Neural cell (in vitro differentiated cells): Measurements from ENCODE around the gene TLCD2. TPM values are rescaled to one million over a fixed set of nuclear protein-coding genes. Genes with fewer than 3 reads are reported as not detected.

Experiments
- H2AFZ ChIP-seq: fragments of 200-600, 300-800 bp; sonication (generic), shearing (Covaris generic); 2 replicates; pipeline ENCODE4 v1.6.0; 2014; ENCODE audit warnings: low read depth, mild to moderate bottlenecking, antibody characterized with exemption, low read length, moderate library complexity
- H3F3A ChIP-seq: fragments of 200-600 bp; shearing (Covaris generic); 2 replicates; pipeline ENCODE4 v1.6.1; 2016; ENCODE audit warnings: mild to moderate bottlenecking, moderate library complexity, mixed read lengths, antibody characterized with exemption, low read length; ENCODE audit not compliant: insufficient read depth, poor library complexity, severe bottlenecking
- H3K27ac ChIP-seq: fragments of 200-600, 300-800 bp; sonication (generic), shearing (Covaris generic); 2 replicates; pipeline ENCODE4 v1.5.1; 2014; ENCODE audit warnings: mild to moderate bottlenecking, low read length, moderate library complexity
- H3K27me3 ChIP-seq: fragments of 300-800, 200-600 bp; sonication (generic), shearing (Covaris generic); 2 replicates; pipeline ENCODE4 v1.6.0; 2014; ENCODE audit warnings: mild to moderate bottlenecking, low read depth, low read length, moderate library complexity; ENCODE audit not compliant: insufficient read depth
- H3K36me3 ChIP-seq: fragments of 300-800, 200-600 bp; sonication (generic), shearing (Covaris generic); 2 replicates; pipeline ENCODE4 v1.5.1; 2014; ENCODE audit warnings: mild to moderate bottlenecking, antibody characterized with exemption, low read length, moderate library complexity; ENCODE audit not compliant: insufficient read depth
- H3K4me2 ChIP-seq: fragments of 300-800, 200-600 bp; sonication (generic), shearing (Covaris generic); 2 replicates; pipeline ENCODE4 v1.6.0; 2014; ENCODE audit warnings: mild to moderate bottlenecking, low read length
- H3K4me3 ChIP-seq: fragments of 300-800, 200-600 bp; sonication (generic), shearing (Covaris generic); 2 replicates; pipeline ENCODE4 v1.5.1; 2014; ENCODE audit warnings: mild to moderate bottlenecking, low read length, moderate library complexity
- H3K79me2 ChIP-seq: fragments of 200-600 bp; shearing (Covaris generic); replicated peaks from 2 replicates; pipeline ENCODE4 v1.6.0; 2014; ENCODE audit warnings: mild to moderate bottlenecking, low read length, moderate library complexity; ENCODE audit not compliant: insufficient read depth
- H3K9ac ChIP-seq: fragments of 300-800, 200-600 bp; sonication (generic), shearing (Covaris generic); 2 replicates; pipeline ENCODE4 v1.6.1; 2016; ENCODE audit warnings: mild to moderate bottlenecking, low read length, mixed read lengths
- H3K9me2 ChIP-seq: fragments of 200-600 bp; shearing (Covaris generic); 2 replicates; pipeline ENCODE4 v1.6.1; 2016; ENCODE audit warnings: mild to moderate bottlenecking, low read length, mixed read lengths; ENCODE audit not compliant: insufficient read depth
- H3K9me3 ChIP-seq: fragments of 200-600, 300-800 bp; sonication (generic), shearing (Covaris generic); 2 replicates; pipeline ENCODE4 v1.6.1; 2016; ENCODE audit warnings: mild to moderate bottlenecking, mixed run types, low read length, moderate library complexity, mixed read lengths
- H4K20me1 ChIP-seq: fragments of 200-600 bp; shearing (Covaris generic); 2 replicates; pipeline ENCODE4 v1.6.1; 2016; ENCODE audit warnings: mild to moderate bottlenecking, mixed run types; ENCODE audit not compliant: insufficient read depth
- EP300 ChIP-seq: fragments of 450-650 bp; conservative IDR thresholded peaks from 2 replicates; pipeline ENCODE4 v1.6.1; 2014; ENCODE audit warnings: antibody characterized with exemption, mild to moderate bottlenecking, moderate library complexity; ENCODE audit not compliant: poor library complexity, severe bottlenecking
- EZH2 ChIP-seq: fragments of 200-600, 300-800 bp; shearing (Covaris generic), sonication (generic); IDR thresholded peaks from 2 replicates; pipeline ENCODE4 v1.6.1; 2014; ENCODE audit warnings: antibody characterized with exemption, low read length, borderline replicate concordance, mild to moderate bottlenecking; ENCODE audit not compliant: insufficient read depth, poor library complexity, severe bottlenecking
- MXI1 ChIP-seq: fragments of 450-650 bp; conservative IDR thresholded peaks from 2 replicates; pipeline ENCODE4 v1.6.1; 2014; ENCODE audit warnings: antibody characterized with exemption, mild to moderate bottlenecking; ENCODE audit not compliant: poor library complexity, severe bottlenecking
- POLR2AphosphoS5 ChIP-seq: IDR thresholded peaks from 2 replicates; pipeline ENCODE4 v1.6.1; 2012
- RAD21 ChIP-seq: fragments of 450-650 bp; conservative IDR thresholded peaks from 2 replicates; pipeline ENCODE4 v1.6.1; 2014; ENCODE audit warnings: antibody characterized with exemption, mild to moderate bottlenecking, moderate library complexity
- SMC3 ChIP-seq: fragments of 450-650 bp; conservative IDR thresholded peaks from 2 replicates; pipeline ENCODE4 v1.6.1; 2014; ENCODE audit warnings: antibody characterized with exemption, mild to moderate bottlenecking, moderate library complexity; ENCODE audit not compliant: poor library complexity
- TAF1 ChIP-seq: IDR thresholded peaks from 2 replicates; pipeline ENCODE4 v1.6.1; 2012; ENCODE audit warnings: low read depth
- polyA plus RNA-seq: library from polyadenylated mRNA; depleted of rRNA; stranded (reverse); fragments of >200 nt; gene quantifications from 2 replicates; pipeline ENCODE4 v1.2.3, GENCODE V29; 2014
- TF ChIP-seq, protein P1 (sequence below): IDR thresholded peaks from 2 replicates; pipeline ENCODE4 v1.6.1; 2012; ENCODE audit warnings: borderline replicate concordance
- TF ChIP-seq, protein P2 (sequence below): fragments of 450-650 bp; IDR thresholded peaks from 2 replicates; pipeline ENCODE4 v1.5.1; 2014; ENCODE audit warnings: antibody characterized with exemption, mild to moderate bottlenecking, moderate library complexity; ENCODE audit not compliant: poor library complexity, severe bottlenecking

TLCD2 gene
- polyA plus RNA-seq, 1 donor from 2014 or later: 0.14 TPM

DNA sequence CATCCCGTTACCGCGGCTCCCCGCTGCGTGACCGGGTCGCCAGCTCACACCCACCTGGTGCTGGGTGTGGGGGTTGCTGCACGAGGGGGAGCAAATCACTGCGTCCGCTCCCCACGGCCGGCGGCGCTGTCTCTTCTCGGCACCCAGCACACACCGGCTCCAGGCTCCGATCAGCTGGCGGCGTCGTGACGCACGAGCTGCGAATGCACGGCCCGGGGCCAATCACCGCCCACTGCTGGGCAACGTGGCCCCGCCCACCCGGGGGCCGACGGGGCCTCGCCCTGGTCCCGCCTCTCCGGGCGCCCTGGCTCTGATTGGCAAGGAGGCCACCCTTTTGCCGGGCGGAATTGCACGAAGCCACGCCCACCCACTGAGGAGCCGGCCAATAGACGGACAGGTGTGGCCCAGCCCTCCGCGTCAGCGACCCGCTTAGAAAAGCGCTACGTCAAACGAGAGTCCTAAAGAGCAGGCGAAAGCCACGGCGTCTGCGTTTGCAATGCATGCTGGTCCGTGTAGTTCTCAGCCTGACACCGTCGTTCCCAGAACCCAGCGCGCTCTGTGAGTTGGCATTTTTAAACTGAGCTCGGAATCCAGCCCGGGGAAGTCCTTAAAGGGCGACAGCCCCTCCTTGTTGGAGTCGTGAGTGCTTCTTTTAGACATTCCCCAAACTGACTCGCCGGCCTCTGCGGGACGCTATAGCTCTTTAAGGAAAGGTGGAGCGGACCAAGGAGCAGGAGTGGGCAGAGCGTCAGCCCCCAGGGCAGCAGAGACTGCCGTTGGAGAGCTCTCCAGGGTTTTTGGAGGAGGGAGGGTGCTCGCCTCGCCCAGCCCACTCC, 6.1 kb upstream of the TLCD2 start:
- Histone ChIP-seq H3K4me2 (peak overlapping the region; percentile 88), H3K36me3 (no peaks in the 10 kb centered on the region), H4K20me1 (no peaks in the 10 kb centered on the region), H3K27me3 (peaks cover 1% of the 10 kb centered on the region), H3F3A (peaks cover 4% of the 10 kb centered on the region), H3K27ac (peak overlapping the region; percentile 87), H3K9ac (peak overlapping the region; percentile 88), H3K9me3 (no peaks in the 10 kb centered on the region), H3K4me3 (peak overlapping the region; percentile 96), H3K9me2 (no peaks in the 10 kb centered on the region), H3K79me2 (peaks cover 4% of the 10 kb centered on the region), H2AFZ (peak overlapping the region; percentile 75)
- TF ChIP-seq EP300 (peak; percentile 44), RAD21 (no peak), SMC3 (peak; percentile 23), EZH2 (no peak), MXI1 (peak; percentile 92), TAF1 (peak; percentile 95), POLR2AphosphoS5 (peak; percentile 97)
- TF ChIP-seq, protein P1, sequence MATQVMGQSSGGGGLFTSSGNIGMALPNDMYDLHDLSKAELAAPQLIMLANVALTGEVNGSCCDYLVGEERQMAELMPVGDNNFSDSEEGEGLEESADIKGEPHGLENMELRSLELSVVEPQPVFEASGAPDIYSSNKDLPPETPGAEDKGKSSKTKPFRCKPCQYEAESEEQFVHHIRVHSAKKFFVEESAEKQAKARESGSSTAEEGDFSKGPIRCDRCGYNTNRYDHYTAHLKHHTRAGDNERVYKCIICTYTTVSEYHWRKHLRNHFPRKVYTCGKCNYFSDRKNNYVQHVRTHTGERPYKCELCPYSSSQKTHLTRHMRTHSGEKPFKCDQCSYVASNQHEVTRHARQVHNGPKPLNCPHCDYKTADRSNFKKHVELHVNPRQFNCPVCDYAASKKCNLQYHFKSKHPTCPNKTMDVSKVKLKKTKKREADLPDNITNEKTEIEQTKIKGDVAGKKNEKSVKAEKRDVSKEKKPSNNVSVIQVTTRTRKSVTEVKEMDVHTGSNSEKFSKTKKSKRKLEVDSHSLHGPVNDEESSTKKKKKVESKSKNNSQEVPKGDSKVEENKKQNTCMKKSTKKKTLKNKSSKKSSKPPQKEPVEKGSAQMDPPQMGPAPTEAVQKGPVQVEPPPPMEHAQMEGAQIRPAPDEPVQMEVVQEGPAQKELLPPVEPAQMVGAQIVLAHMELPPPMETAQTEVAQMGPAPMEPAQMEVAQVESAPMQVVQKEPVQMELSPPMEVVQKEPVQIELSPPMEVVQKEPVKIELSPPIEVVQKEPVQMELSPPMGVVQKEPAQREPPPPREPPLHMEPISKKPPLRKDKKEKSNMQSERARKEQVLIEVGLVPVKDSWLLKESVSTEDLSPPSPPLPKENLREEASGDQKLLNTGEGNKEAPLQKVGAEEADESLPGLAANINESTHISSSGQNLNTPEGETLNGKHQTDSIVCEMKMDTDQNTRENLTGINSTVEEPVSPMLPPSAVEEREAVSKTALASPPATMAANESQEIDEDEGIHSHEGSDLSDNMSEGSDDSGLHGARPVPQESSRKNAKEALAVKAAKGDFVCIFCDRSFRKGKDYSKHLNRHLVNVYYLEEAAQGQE: peak; percentile 90
- TF ChIP-seq, protein P2, sequence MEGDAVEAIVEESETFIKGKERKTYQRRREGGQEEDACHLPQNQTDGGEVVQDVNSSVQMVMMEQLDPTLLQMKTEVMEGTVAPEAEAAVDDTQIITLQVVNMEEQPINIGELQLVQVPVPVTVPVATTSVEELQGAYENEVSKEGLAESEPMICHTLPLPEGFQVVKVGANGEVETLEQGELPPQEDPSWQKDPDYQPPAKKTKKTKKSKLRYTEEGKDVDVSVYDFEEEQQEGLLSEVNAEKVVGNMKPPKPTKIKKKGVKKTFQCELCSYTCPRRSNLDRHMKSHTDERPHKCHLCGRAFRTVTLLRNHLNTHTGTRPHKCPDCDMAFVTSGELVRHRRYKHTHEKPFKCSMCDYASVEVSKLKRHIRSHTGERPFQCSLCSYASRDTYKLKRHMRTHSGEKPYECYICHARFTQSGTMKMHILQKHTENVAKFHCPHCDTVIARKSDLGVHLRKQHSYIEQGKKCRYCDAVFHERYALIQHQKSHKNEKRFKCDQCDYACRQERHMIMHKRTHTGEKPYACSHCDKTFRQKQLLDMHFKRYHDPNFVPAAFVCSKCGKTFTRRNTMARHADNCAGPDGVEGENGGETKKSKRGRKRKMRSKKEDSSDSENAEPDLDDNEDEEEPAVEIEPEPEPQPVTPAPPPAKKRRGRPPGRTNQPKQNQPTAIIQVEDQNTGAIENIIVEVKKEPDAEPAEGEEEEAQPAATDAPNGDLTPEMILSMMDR: peak; percentile 45

DNA sequence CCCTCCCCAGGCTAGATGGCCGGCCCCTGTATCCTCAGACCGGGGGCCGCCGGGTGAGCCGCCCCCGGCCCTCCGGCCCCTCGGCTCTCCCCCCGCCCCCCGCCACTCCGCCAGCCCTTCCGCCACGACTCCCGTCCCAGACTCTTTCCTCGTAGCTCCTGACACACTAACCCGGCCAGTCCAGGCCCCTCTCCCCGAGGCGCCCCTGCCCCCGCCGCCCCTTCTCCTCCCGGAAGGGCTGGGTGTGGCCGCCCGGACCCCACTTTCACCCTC, 5.6 kb upstream of the TLCD2 start:
- peak overlapping the region; percentile 73 for H3K4me2 ChIP-seq
- no peaks in the 10 kb centered on the region for H3K36me3 ChIP-seq
- peaks cover 7% of the 10 kb centered on the region for H3K27me3 ChIP-seq
- TF ChIP-seq TAF1 (no peak), EZH2 (no peak), SMC3 (no peak), RAD21 (no peak), EP300 (no peak)
- TF ChIP-seq, protein P1: no peak
- no peaks in the 10 kb centered on the region for H3K9me3 ChIP-seq
- H3K79me2 ChIP-seq: peaks cover 4% of the 10 kb centered on the region
- peak overlapping the region; percentile 40 for H2AFZ ChIP-seq
- H3K4me3 ChIP-seq: peak overlapping the region; percentile 96
- peaks cover 4% of the 10 kb centered on the region for H3F3A ChIP-seq
- no peaks in the 10 kb centered on the region for H4K20me1 ChIP-seq
- peak overlapping the region; percentile 71 for H3K27ac ChIP-seq
- H3K9me2 ChIP-seq: no peaks in the 10 kb centered on the region
- H3K9ac ChIP-seq: peak overlapping the region; percentile 88
